COR-L47 (cell line): Measurements from ENCODE around the gene RAB34.

Experiments
- DNase-seq: peaks from one replicate; lab custom pipeline; 2025; lab: John Stamatoyannopoulos, UW

RAB34 gene

GRCh38 chr17:28712032-28712704 is 5.5 kb downstream of the RAB34 start:
- no peak for DNase-seq

- DNase-seq = no peak
Measured at GRCh38 chr17:28711723-28712031, 6.0 kb downstream of the RAB34 start, which contains the start of gene PROCA1. TSS of gene PROCA1 (minus strand) at chr17:28711888. CDS start at chr17:28711660, 228 bp downstream.

GRCh38 chr17:28710861-28711722 is 6.6 kb downstream of the RAB34 start:
- DNase-seq = peak; percentile 84

DNA sequence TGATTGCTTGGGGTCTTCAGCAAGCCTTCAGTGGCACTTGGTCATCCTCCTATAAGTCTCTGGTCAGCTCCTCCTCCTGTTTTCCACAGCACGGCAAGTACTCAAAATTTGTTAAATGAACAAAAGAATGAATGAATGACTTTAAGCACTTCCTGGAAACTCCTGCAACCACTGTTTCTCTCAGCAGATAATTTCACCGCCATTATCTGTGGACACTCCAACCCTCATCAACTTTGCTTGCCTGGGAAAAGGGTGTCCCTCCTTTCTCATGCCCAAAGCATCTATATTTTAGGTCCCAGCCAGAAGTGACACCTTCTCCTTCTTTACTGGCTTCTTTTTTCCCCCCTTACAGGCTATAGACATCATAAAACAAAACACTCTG is 10.3 kb downstream of the RAB34 start:
- DNase-seq = no peak

- DNase-seq = no peak
Measured at GRCh38 chr17:28706471-28707338, 11.0 kb downstream of the RAB34 start.

DNA sequence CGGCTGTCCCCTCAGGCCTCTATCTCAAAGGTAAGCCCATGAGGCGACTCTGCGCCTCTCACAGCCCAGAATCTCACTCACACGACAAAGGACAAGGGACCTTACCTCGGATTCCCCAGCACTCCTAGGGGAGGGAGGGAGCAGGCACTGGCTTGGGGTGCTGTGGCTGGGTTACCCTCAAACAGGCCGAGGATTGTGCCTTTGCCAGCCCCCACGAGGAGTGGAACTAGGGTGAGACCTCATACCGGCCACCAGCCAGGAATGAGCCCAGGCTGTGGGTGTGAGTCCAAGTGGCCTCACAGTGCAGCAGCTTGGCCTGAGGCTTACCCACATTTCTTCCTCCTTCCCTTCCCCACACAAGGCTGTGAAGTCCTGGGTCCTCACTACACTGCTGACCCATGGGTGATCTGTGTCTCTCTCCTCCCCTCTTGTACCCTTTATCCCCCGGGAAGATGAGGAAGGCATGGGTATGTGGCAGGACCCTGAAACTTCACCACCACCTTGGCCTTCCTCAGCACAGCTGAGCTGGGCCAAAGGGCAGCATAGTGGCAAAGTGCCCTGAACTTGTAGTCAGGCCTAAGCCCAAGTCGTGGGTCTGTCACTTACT is 11.8 kb downstream of the RAB34 start:
- no peak for DNase-seq

DNA sequence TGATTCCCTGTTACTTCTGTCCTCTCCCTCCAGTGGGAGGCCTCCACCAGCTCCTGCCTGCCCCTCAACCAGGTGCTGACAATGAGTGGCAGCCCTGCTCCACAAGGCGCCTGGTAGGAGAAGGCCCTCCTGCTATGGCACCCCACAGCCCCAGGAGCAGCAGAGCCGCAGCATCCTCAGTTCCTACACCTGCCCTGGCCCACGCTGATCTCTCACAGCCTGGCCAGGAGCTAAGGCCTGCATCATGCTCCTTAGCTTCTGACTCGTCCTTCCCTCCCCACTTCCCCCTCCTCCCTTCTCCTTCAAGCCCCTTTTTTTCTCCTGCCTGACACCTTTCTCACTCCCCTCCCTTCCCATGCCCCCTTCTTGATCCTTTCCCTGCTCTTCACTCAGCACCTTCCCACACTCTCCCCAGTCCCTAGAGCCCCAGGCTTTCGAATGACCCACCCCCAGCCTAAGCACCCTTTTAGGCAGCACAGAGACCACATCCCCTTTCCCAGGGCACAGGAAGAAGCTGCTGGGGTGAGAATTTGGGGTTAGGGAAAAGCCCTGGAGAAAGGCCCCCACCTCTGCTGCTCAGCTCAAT is 12.5 kb downstream of the RAB34 start:
- DNase-seq = peak; percentile 18

DNA sequence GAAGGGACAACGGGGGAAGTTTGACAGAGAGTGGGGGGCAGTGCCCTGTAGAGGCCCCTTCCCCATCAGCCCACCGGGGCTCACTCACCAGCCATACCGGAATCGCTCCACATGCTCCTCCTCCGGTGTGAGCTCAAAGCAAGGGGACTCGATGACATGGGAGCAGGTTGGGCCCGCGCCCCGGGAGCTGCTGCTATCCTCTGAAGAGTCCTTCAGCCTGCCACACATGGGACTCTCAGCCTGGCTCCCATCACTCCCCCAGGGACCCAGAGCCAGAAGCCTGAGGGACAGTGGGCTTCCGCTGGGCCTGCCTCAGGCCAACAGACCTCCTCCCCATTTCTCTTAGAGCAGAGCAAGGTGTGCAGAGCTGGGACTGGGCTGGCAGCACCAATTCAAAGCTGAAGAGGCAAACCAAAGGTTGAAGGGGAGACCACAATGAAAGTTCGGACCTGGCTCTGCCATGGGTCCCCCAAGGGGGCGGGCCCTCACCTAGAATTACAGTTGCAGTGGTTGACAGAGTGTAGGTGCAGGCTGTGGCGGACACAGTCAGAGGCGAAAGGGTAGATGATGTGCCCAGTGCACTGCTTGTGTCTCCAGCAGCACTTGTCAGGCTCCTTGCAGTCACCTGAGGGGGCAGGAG is 13.3 kb downstream of the RAB34 start:
- no peak for DNase-seq

- no peak for DNase-seq
Measured at GRCh38 chr17:28703552-28704218, 14.0 kb downstream of the RAB34 start.

GRCh38 chr17:28702752-28703150 is 14.9 kb downstream of the RAB34 start:
- DNase-seq = no peak

GRCh38 chr17:28702026-28702751 is 15.5 kb downstream of the RAB34 start:
- DNase-seq = peak; percentile 75

GRCh38 chr17:28700830-28701492 is 16.7 kb downstream of the RAB34 start:
- no peak for DNase-seq

GRCh38 chr17:28700278-28700677 is 17.4 kb downstream of the RAB34 start:
- DNase-seq = no peak

GRCh38 chr17:28698253-28698941 is 19.3 kb downstream of the RAB34 start:
- no peak for DNase-seq

- DNase-seq = no peak
Measured at GRCh38 chr17:28693869-28694268, 23.8 kb downstream of the RAB34 start.

- DNase-seq = no peak
Measured at GRCh38 chr17:28689011-28689410, 28.7 kb downstream of the RAB34 start.

- no peak for DNase-seq
Measured at GRCh38 chr17:28688481-28688880, 29.2 kb downstream of the RAB34 start.

DNA sequence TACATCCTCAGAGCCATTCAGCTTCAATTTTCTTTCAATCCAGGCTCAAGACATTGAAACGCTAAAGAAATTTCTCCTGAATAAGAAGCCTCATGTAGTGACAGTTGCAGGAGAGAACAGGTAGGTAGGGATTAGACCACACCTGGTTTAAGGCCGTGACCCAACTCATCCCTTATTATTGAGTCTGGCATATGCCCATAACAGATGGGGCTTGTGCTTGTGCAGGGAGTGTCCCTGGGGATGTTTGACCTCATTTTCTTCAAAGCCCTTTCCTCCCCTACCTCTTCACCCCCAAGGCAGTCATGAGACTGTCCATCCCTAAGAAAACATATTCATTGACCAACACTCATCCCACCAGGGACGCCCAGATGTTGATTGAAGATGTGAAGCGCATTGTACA is 31.4 kb downstream of the RAB34 start:
- DNase-seq = no peak

- DNase-seq = no peak
Measured at GRCh38 chr17:28685366-28685765, 32.3 kb downstream of the RAB34 start.
